ENCODE results near the gene PIGU. TPM values are rescaled to one million over a fixed set of nuclear protein-coding genes. Genes with fewer than 3 reads are reported as not detected.
"Not testable (repeated sequence)": the region's sequence is repeated elsewhere in the genome, so short reads cannot be mapped to it uniquely, and the experiment has no call there.

The PIGU gene
- total RNA-seq, 4 donors from 2014 or later = 10.2 to 16.8 (median 14.2) TPM

DNA sequence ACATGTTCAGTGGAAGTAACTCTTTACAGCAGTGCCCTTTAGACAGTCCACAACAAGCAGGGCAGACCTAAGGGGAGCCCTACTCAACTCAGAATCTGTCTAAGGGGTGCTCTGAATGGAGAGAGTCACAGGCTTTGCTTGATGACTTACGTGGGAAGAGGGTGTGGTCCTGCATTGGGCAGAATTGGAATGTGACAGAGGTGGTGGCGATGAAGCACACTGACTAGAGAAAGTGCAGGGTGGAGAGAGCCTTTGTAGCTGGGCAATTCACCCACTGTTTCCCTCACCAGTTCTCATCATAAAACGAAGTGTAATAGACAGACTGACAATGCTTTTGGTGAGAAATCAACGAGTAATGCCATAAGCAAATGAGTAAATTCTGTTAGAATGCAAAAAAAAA lies 38.5 kb upstream of the PIGU start:
- TF ChIP-seq, protein P1, sequence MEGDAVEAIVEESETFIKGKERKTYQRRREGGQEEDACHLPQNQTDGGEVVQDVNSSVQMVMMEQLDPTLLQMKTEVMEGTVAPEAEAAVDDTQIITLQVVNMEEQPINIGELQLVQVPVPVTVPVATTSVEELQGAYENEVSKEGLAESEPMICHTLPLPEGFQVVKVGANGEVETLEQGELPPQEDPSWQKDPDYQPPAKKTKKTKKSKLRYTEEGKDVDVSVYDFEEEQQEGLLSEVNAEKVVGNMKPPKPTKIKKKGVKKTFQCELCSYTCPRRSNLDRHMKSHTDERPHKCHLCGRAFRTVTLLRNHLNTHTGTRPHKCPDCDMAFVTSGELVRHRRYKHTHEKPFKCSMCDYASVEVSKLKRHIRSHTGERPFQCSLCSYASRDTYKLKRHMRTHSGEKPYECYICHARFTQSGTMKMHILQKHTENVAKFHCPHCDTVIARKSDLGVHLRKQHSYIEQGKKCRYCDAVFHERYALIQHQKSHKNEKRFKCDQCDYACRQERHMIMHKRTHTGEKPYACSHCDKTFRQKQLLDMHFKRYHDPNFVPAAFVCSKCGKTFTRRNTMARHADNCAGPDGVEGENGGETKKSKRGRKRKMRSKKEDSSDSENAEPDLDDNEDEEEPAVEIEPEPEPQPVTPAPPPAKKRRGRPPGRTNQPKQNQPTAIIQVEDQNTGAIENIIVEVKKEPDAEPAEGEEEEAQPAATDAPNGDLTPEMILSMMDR (IDR thresholded peaks at IDR 0.05) = no peak
- ATAC-seq (ENCODE audit: low FRiP score) = no peak

DNA sequence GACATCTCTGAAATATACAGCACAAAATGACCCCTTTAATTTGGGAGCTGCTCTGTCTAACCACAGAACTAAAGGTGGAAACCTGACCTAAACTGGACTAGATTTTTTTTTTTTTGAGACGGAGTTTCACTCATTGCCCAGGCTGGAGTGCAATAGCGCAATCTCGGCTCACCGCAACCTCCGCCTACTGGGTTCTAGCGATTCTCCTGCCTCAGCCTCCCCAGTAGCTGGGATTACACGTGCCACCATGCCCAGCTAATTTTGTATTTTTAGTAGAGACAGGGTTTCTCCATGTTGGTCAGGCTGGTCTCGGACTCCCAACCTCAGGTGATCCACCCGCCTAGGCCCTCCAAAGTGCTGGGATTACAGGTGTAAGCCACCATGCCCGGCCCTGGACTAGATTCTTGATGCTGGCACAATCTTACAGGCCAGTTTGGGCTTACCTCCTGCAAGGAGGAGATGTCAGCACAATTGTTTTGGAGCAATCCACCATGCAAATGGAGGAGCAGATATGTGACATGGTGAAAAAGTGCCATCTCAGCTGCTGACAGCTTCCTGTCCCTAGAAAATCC lies 37.1 kb upstream of the PIGU start:
- DNase-seq (ENCODE audit: low spot score); ATAC-seq (ENCODE audit: low FRiP score): not testable (repeated sequence)

More for the DNA sequence above, 38.5 kb upstream of the PIGU start:
- DNase-seq (ENCODE audit: low spot score) = no peak

DNA sequence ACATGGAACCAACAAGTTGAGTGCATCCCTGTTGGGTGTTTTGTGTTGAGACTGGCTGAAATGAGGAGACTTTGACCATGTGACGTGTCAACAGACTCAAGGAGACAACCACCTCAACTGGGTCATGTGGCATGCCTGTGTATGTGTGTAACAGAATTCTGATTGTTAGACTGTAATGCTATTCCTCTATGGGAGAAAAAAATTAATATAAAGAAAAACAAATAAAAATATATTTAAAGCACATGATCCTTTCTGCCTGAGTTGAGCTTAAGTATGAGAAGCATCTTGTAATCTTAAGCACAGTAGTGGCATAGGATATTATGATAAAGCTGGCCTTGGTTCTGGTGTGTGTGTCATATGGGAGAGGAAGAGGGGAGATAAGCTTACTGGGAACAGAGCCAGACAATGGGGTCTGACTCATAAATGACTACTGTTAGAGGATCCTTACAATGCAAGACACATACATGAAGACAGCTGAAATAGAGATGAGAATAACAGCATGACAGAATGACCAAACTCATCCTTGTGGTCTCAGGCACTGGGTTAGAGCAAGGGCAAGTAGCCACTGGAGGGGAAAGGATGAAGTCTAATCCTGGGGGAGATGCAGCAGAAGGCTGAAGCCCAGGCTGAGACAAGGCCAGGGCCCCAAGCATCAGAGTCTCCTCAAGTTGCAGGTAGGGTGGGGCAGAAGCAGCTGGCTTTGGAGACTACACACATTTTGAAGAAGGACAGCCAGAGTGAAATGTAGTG lies 36.5 kb upstream of the PIGU start:
- DNase-seq (ENCODE audit: low spot score) = no peak
- peak; percentile 34 for ATAC-seq (ENCODE audit: low FRiP score)

DNA sequence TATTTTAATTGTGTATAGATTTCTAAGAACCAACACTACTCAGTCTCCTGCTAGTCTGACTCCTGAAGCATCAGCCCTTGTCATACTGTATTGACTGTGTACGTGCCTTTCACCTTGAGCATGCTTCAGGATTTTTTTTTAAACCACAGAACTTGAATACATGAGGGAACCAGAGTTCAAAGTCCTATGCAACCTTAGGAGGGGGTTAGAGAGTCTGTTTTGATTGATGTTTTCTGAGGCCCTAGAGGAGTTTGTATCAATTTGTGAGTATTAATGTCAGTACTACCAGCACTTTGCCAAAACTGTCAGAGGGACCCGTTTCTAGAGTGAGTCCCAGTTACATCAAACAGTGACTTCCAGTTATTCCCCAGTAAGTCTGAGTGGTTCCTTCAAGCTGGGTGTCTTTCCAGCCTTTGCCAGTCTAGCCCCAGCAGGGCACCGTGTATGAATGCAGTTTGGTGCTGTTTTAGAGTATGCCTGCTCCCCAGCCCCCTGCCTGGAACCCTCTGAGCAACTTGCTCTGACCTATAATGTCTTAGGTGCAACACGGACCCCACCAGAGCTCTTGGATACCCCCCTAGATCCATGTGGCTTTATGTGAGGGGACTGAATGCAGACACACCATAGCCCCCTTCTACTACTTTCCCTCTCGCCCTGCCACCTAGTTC lies 35.8 kb upstream of the PIGU start:
- ATAC-seq (ENCODE audit: low FRiP score) = no peak
- DNase-seq (ENCODE audit: low spot score) = no peak
- TF ChIP-seq, protein P1 (IDR thresholded peaks at IDR 0.05) = no peak

More for the DNA sequence above, 36.5 kb upstream of the PIGU start:
- TF ChIP-seq, protein P1 (IDR thresholded peaks at IDR 0.05) = no peak

DNA sequence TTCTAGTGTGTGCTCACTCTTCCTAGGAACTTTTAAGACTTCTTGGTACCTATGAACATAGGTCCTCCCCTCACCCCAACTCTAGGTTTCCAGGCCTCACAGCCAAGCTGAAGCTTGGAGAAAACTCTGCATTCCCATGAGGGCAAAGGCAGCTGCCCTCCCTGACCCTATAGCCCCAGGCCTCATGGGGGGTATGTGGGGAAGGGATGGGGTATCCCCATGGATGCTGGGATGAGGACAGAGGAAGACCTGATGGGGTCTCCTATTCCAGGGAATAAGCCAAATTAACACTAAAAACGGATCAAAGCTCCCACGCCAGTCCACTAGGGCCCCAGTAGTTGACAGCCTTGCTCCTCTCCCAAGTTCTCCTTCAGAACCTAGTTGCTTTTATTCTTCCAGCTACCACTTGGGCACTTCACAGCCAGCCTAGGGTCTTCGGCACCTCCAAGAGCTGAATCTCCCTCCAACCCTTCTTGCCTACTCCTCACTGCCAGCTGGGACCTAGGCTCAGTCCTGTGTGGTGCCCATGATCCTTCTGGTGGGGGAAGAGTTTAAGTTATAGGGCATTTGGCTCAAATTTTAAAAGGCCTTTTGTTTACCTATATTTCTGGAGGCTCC lies 35.0 kb upstream of the PIGU start:
- TF ChIP-seq, protein P1 (IDR thresholded peaks at IDR 0.05) = no peak
- DNase-seq (ENCODE audit: low spot score) (no peak), ATAC-seq (ENCODE audit: low FRiP score) (no peak)

DNA sequence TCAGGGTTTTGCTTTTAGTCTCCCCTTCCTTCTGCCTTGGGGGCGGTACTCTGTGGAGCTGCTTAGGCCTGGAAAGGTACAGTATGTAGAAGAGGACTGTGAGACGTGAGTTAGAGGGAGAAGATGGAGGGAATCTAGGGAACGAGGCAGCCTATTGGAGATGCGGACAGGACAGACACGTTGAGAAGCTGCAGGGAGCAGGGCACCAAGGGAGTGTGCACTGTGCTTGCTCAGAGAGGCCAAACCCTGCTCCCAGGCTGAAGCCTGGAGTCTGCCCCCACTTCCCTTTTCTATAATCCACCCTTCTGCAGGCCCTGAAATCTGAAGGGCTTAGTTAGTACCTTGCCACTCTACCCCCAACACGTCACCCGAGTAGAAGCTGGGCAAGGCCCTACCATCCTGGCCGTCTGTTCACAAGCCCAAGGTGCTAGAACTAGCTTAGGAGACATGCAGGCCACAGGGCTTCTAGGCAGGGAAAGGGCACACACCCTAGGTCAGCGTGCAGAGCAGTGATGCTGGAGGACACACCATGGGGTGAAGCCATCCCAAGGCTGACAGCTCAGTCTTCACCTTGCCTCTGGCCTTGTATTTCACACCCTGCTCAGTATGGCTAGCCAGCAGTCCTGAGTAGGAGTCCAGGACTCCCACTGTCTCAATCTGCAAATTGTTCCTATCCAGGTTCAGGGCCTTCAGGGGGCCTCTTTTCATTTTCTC lies 34.1 kb upstream of the PIGU start:
- DNase-seq (ENCODE audit: low spot score) (no peak), ATAC-seq (ENCODE audit: low FRiP score) (no peak)
- TF ChIP-seq, protein P1 (IDR thresholded peaks at IDR 0.05) = no peak

DNA sequence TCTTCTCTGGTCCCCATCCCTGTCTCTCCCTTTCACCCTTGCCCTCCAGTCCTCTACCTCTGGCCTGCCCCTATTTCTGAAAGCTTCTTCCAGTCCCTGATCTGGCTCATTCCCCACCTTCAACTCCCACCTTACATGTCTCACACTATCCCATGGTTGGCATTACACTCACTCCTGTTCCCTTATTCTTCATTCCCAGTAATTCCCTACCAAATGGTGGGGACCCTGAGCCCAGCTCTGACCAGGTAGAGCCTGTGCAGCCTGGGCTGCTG lies 33.6 kb upstream of the PIGU start:
- no peak for ATAC-seq (ENCODE audit: low FRiP score)
- TF ChIP-seq, protein P1 (IDR thresholded peaks at IDR 0.05) = no peak

More for the DNA sequence above, 33.6 kb upstream of the PIGU start:
- DNase-seq (ENCODE audit: low spot score) = no peak

Measured in omental fat pad (tissue), 4 donors.